ENCODE data around the gene SLC22A6.

GRCh38 chr11:63023222-63023814 lies 38.6 kb upstream of the SLC22A6 start:
- no peak for TF ChIP-seq CTCF (IDR thresholded peaks at IDR 0.05; ENCODE audit: insufficient read depth, low read length)
- no peak for TF ChIP-seq REST (IDR thresholded peaks at IDR 0.05; ENCODE audit: insufficient replicate concordance, low read depth)
- no peak for TF ChIP-seq POLR2AphosphoS5 (IDR thresholded peaks at IDR 0.05; ENCODE audit: low read depth)
- TF ChIP-seq GABPA (IDR thresholded peaks at IDR 0.05; ENCODE audit: low read depth) = no peak
- TF ChIP-seq SPI1 (IDR thresholded peaks at IDR 0.05; ENCODE audit: borderline replicate concordance, low read depth) = no peak

Data from HL-60 (cell line).